Left lobe of liver (tissue), 2 donors: Measurements from ENCODE around the gene HSPA1L. TPM values are rescaled to one million over a fixed set of nuclear protein-coding genes. Genes with fewer than 3 reads are reported as not detected.
A peak's percentile ranks its signal among the peaks of the same experiment; 100 is the strongest.

ENCODE experiments used
- ATAC-seq: fragments of 200-7000 bp; cut with Tn5 transposase; one replicate; pipeline ENCODE4 v1.9.1; 2020; ENCODE audit warnings: mild to moderate bottlenecking, moderate library complexity
- DNase-seq: peaks from one replicate; pipeline ENCODE4 v3.0.0-alpha.2; 2020; ENCODE audit warnings: low spot score
- total RNA-seq: library from RNA; stranded (reverse); gene quantifications from one replicate; pipeline ENCODE4 v1.2.1, GENCODE V29; 2021
- donor health status: DM: no; HTN: no; CAD: no; lungs with moderate emphysema.
- donor health status: DM: no; HTN: yes; CAD: no.

Gene HSPA1L
- total RNA-seq, 1 donor from 2014 or later: 0.60 TPM

DNA sequence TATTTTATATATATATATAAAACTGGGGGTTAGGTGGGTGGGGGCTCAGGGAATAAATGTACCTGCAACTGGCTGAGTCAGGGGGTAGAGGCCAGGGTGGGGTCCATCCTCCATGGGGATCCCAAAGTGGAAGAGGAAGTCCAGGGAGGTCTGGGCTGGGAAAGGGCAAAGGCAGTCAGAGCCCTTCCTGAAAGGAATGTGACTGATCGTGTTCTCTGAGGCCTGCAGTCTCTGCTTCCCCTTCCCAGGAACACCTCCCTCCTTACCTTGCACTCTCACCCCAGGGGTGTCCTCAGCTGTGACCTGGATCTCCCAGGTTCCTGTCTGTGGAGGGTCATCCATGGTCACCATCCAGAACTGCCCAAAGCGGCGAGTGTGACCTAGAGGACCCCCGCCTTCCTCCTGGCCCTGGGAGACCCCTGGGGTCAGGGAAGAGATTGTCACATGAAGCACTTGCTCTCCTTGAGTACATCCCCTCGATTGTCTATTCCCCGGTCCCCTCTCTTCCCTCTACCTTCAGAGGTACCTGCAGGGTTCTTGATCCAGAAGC, 47.9 kb downstream of the HSPA1L start:
- ATAC-seq (no peak), DNase-seq (no peak)

DNA sequence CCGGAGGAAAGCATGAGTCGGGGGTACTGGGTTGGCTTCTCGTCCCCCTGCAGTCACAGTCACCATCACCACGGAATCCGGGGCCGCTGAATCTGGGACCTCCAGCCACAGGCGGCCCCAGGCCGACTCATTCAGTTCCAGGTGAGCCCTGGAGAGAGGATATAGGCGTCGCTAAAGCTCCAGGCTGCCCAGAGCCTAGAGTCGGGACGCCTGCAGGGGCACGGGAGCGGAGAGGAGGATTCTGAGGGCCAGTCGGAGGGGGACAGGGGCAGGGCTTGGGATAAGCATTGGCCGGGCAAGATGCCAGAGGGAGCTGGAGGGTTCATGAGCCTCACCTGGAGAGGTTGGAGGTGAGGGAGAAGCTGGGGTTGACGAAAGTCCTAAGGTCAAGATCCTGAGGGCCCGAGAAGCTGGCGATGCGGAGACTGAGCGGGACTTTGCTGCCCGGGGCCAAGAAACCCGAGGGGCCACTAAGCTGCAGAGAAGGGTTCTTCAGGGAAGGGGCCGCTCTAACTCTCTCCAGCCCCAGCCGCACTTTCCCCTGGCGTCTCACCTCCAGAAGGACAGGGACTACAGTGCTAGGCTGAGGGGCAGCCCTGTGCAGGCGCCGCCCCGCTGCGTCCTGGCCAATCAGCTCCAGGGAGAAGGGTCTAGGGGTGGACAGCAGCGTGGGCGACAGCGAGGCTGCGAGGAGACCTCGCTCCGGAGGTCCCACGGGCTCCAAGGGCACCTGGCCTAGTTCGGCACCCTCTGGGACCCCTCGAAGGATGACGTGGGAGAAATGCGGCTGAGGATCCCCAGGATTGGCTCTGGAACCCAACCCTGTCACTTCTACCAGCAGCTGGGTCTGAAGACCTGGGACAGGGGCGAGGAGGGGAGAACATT, 48.9 kb downstream of the HSPA1L start:
- no peak for ATAC-seq

DNA sequence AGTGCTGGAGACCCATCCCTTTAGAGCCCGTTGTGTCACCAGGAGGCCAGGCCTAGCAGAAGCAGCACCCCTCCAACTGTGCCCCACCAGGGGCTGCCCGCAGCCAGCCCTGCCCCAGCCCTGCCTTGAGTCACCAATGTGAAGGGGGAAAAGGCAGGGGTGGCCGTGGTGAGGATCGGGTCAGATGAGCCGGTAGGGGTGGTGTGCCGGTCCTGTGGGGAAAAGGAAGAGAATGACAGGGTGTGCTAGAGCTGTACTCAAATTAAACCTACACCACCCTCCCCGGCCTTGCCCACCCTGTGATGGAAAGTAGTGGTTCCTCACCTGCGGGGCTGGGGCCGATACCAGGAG, 49.5 kb downstream of the HSPA1L start:
- no peak for DNase-seq
- no peak for ATAC-seq

More for the DNA sequence above, 48.9 kb downstream of the HSPA1L start:
- DNase-seq: no peak

DNA sequence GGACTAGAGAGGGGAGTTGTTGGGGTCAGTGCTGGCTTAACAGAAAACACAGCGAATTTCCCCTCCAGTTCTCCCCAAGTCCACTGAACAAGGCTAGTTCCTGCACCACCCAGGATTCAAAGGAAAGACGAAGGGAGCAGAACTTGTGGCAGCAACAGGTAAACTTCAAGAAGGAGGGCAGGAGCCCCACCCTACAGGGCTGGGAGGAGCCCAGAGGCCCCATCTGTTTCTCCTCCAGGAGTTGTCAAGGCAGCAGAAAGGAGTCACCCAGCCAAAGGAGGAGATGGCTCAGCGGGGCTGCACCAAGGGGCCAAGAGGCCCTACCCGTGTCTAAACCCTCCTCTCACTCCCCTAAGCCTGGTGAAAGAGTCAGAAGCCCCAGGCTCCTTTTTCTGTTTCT, 50.9 kb downstream of the HSPA1L start:
- DNase-seq (no peak), ATAC-seq (no peak)

DNA sequence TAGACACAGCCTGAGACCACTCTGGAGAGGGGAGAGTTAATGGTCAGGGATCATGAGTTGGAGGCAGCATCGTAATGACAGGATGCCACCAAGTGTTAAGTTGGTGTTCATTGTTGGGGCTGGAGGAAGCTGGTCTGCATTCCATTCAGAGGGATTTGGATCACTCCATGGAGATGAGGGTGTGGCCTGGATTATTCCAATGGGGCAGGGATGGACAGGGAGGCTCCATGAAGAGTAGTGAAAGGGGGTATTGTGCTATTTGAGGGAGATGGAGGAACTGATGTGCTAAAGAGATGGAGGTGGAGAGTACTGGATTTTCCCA, 51.5 kb downstream of the HSPA1L start:
- ATAC-seq (no peak), DNase-seq (no peak)

- no peak for ATAC-seq
- DNase-seq: no peak
Observed at GRCh38 chr6:31762878-31763618, 52.0 kb downstream of the HSPA1L start.

DNA sequence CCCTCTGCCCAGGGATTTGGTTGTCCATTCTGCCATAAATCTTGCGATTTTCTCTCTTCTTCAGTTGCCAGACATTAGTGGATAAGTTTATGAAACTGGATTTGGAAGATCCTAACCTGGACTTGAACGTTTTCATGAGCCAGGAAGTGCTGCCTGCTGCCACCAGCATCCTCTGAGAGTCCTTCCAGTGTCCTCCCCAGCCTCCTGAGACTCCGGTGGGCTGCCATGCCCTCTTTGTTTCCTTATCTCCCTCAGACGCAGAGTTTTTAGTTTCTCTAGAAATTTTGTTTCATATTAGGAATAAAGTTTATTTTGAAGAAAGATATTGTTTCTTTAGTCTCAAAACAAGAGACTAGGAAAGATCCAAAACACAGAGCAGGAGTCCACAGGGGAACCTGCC, 52.7 kb downstream of the HSPA1L start, which contains the start of gene SAPCD1:
SAPCD1 (plus strand) TSS at position 301 of the 400 bp plus-strand sequence. CDS start 399 bp downstream, outside the sequence.
- ATAC-seq (no peak), DNase-seq (no peak)

DNA sequence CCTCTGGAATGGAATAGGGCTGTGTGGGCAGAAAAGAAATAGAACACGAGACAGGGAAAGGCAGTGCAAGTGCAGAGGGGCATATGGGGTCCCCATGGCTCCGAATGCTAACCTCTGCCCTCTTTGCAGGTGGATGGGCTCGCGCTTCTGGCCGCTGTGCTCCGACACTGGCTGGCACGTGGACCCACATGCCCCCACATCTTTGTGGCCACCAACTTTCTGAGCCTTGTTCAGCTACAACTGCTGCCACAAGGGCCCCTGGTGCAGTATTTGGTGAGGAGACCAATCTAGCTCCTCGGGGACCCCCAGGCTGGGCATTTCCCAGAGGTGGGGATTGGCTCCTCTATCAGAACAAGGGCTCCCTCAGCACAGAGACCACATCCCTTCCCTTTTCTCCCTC, 53.7 kb downstream of the HSPA1L start:
- ATAC-seq: no peak
- no peak for DNase-seq

DNA sequence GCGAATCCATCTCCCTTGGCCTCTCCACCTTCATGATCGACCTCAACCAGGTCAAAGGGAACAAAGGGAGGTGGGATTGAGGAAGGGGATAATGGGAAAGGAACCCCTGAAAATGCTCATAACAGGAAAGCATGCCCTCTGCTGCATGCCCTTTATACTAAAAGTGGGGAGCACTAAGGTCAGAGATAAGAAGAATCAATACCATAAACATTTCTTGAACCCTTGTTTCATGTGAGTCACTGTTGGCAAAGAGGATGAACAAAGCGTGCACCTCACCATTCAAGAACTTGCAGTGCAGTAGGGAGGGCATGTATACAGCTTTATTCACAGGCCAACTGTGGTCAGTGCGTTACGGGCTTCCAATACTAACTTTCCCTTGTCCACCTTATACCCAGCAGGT, 54.3 kb downstream of the HSPA1L start:
- DNase-seq: no peak

More for the DNA sequence above, 54.3 kb downstream of the HSPA1L start:
- peak; percentile 29 for ATAC-seq

Other genes with a start within 250 kb of the HSPA1L start
- gene LTA, start 243.0 kb downstream of the HSPA1L start, total RNA-seq: 0.93 TPM
- gene TNF, start 239.7 kb downstream of the HSPA1L start, total RNA-seq: 0.68 TPM
- 1.7 TPM for gene LTB, start 232.9 kb downstream of the HSPA1L start, total RNA-seq
- 10.2 TPM for gene LST1, start 229.0 kb downstream of the HSPA1L start, total RNA-seq
- not detected for gene NCR3, start 222.3 kb downstream of the HSPA1L start, total RNA-seq
- 7.2 TPM for gene AIF1, start 200.0 kb downstream of the HSPA1L start, total RNA-seq
- gene PRRC2A, start 194.6 kb downstream of the HSPA1L start, total RNA-seq: 47.3 TPM
- gene BAG6, start 162.6 kb downstream of the HSPA1L start, total RNA-seq: 141 TPM
- gene APOM, start 159.4 kb downstream of the HSPA1L start, total RNA-seq: 97.1 TPM
- gene C6orf47, start 154.5 kb downstream of the HSPA1L start, total RNA-seq: 7.9 TPM
- gene GPANK1, start 150.3 kb downstream of the HSPA1L start, total RNA-seq: 7.7 TPM
- 45.8 TPM for gene CSNK2B, start 149.2 kb downstream of the HSPA1L start, total RNA-seq
- 4.0 TPM for gene LY6G5B, start 145.3 kb downstream of the HSPA1L start, total RNA-seq
- 0.88 TPM for gene LY6G5C, start 134.2 kb downstream of the HSPA1L start, total RNA-seq
- 35.1 TPM for gene ABHD16A, start 112.0 kb downstream of the HSPA1L start, total RNA-seq
- gene LY6G6F, start 108.4 kb downstream of the HSPA1L start, total RNA-seq: not detected
- gene LY6G6D, start 99.9 kb downstream of the HSPA1L start, total RNA-seq: not detected
- not detected for gene LY6G6C, start 93.5 kb downstream of the HSPA1L start, total RNA-seq
- 0.33 TPM for gene MPIG6B, start 91.9 kb downstream of the HSPA1L start, total RNA-seq
- gene DDAH2, start 86.0 kb downstream of the HSPA1L start, total RNA-seq: 22.2 TPM
- gene CLIC1, start 78.8 kb downstream of the HSPA1L start, total RNA-seq: 37.7 TPM
- gene MSH5, start 75.3 kb downstream of the HSPA1L start, total RNA-seq: 5.2 TPM
- gene SAPCD1, start 52.6 kb downstream of the HSPA1L start, total RNA-seq: 0.73 TPM
- gene VWA7, start 38.0 kb downstream of the HSPA1L start, total RNA-seq: 2.3 TPM
- 52.6 TPM for gene VARS1, start 19.5 kb downstream of the HSPA1L start, total RNA-seq
- gene LSM2, start 8.3 kb downstream of the HSPA1L start, total RNA-seq: 9.8 TPM
- 89.1 TPM for gene HSPA1A, start 260 bp upstream of the HSPA1L start, total RNA-seq
- gene HSPA1B, start 12.5 kb upstream of the HSPA1L start, total RNA-seq: 50.8 TPM
- 20.1 TPM for gene NEU1, start 47.5 kb upstream of the HSPA1L start, total RNA-seq
- 0.86 TPM for gene SLC44A4, start 63.7 kb upstream of the HSPA1L start, total RNA-seq
- 15.7 TPM for gene EHMT2, start 82.4 kb upstream of the HSPA1L start, total RNA-seq
- gene ZBTB12, start 86.8 kb upstream of the HSPA1L start, total RNA-seq: 0.86 TPM
- gene C2, start 112.4 kb upstream of the HSPA1L start, total RNA-seq: 451 TPM
- 1,916 TPM for gene CFB, start 130.8 kb upstream of the HSPA1L start, total RNA-seq
- 15.3 TPM for gene NELFE, start 143.7 kb upstream of the HSPA1L start, total RNA-seq
- 50.2 TPM for gene SKIC2, start 143.9 kb upstream of the HSPA1L start, total RNA-seq
- gene DXO, start 156.9 kb upstream of the HSPA1L start, total RNA-seq: 15.5 TPM
- gene C4A, start 166.8 kb upstream of the HSPA1L start, total RNA-seq: 2,044 TPM
- gene C4B, start 199.5 kb upstream of the HSPA1L start, total RNA-seq: 2,468 TPM
- 9.0 TPM for gene CYP21A2, start 223.1 kb upstream of the HSPA1L start, total RNA-seq